Hypothalamus (tissue), 51 donors: ENCODE data around the gene NDUFB10.

Experiments
- DNase-seq, 51 donors: peaks; one replicate each; lab custom pipeline; 2025; lab: John Stamatoyannopoulos, UW

Gene NDUFB10

DNA sequence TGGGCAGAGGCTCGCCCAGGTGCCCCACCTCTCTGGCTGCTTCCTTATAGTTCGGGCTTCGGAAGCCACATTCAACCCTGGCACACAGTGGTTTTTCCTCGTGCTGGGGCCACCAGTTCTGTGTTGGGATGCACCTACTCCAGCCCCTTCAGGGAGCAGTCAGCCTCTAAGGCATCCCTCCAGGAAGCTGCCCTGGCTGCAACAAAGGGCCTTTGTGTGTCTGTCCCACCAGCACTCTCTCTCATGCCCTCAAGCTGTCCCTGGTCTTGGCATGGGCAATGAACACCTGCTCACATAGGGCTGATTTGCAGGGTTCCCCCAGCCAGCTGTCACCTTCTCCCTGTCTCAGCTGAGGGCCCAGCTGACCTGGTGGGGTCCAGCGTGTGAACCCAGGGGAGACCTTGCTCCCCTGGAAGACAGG lies 22.7 kb downstream of the NDUFB10 start:
- peak in 15 of 51 donors; percentile 2 to 54 (median 36) for DNase-seq

DNA sequence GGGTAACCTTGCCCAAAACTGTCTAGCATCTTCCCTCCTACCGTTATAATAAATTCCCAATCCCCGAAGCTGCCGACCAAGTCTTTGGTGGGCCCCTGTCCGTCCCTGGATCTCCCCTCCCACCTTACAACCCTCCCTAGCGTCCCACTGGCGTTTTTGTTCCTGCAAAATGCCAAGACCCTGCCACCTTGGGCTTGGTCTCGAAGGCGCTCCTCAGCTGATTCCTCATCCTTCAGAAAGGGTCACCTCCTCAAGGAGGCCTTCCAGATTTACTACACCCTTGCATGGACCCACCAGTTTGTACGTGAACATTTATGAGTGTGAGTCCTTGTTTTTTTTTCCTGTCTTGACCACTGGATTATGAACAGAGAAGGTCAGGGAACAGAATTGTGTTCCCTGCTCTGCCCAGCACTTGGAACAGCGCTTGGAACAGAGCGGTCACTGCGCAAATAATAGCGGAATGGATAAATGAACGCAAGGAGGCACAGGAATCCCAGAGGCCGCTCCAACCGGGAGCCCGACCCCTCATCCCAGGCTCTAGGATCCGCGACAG lies 23.7 kb downstream of the NDUFB10 start:
- DNase-seq: no peak

- peak in 50 of 51 donors; percentile 35 to 92 (median 80) for DNase-seq
These were observed 24.4 kb downstream of the NDUFB10 start, which contains the start of gene GFER for GRCh38 chr16:1983544-1984346. GFER (plus strand) TSS chr16:1984193; CDS start chr16:1984219, 26 bp downstream.

DNA sequence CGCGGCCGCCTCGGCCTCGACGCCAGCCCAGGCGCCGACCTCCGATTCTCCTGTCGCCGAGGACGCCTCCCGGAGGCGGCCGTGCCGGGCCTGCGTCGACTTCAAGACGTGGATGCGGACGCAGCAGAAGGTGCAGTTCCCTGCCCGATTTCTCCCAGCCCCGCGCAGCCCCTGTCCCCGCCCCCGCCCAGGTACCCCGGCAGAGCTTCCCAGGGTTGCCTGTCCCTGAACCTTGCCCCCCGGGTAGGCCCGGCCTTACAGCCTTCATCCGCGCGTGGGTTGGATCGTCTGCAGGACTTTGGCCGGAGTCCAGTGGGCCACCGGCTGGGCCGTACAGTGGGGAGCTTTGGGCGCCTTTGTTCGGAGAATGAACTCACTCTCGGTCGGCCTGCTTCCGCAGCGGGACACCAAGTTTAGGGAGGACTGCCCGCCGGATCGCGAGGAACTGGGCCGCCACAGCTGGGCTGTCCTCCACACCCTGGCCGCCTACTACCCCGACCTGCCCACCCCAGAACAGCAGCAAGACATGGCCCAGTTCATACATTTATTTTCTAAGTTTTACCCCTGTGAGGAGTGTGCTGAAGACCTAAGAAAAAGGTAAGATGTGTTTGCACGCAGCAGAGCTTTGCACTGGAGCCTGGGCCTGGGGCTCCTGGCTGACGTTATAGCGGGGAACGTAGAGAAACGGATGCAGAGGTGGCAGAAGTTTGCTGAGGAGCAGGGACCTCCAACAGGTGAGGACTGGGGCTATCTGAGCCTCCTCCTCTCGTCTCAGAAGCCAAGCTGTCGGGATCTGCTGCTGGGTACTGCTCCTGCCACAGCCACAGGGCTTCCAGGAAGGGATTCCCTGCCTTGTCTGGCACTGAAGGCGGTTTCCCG lies 25.2 kb downstream of the NDUFB10 start:
- DNase-seq: peak in 9 of 51 donors; percentile 29 to 56 (median 47)

DNA sequence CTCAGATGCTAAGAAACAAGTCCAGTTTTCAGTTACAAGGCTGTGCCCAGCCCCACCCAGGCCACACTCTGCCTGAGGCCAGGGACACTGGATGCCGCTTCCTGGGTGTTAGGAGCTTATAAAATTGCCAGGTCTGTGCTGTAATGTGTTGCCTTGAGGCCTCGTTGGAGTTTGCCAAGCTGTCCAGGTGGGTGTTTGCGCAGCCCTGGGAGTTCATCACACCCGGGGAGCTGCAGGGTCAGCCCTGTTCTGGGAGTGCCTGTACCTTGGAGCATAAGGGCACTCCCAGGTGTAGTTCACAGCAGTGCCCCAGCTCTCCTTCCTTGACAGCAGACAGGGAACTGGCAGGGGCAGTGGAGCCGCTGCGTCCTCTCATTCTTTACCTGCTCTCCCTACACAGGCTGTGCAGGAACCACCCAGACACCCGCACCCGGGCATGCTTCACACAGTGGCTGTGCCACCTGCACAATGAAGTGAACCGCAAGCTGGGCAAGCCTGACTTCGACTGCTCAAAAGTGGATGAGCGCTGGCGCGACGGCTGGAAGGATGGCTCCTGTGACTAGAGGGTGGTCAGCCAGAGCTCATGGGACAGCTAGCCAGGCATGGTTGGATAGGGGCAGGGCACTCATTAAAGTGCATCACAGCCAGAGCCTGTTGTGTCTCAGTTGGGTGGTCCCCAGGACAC lies 26.3 kb downstream of the NDUFB10 start:
- no peak for DNase-seq

DNA sequence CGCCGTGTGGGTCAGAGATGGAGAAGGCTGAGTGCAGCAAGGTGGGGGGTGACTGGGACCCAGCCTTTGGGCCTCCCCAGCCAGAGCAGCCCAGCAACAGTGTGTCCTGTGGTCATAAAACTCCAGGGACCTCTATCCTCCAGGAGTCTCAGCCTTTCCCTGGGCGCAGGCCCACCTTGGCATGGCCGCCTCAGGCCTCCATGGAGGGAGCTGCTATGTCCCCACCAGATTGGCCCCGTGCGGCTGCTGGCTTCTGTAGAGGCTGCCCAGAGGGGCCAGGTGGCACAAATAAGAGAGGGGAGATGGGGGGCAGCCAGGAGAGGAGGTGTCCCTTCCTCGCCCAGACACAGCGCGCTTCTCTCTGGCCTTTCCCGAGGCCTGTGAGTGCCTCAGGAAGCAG lies 27.9 kb downstream of the NDUFB10 start:
- no peak for DNase-seq

GRCh38 chr16:1989209-1990100 lies 30.1 kb downstream of the NDUFB10 start, which contains the start of gene SYNGR3:
SYNGR3 (plus strand) TSS chr16:1989970; CDS start chr16:1990103, 133 bp downstream.
- DNase-seq: no peak

GRCh38 chr16:1990101-1990350 lies 30.7 kb downstream of the NDUFB10 start:
- no peak for DNase-seq

DNA sequence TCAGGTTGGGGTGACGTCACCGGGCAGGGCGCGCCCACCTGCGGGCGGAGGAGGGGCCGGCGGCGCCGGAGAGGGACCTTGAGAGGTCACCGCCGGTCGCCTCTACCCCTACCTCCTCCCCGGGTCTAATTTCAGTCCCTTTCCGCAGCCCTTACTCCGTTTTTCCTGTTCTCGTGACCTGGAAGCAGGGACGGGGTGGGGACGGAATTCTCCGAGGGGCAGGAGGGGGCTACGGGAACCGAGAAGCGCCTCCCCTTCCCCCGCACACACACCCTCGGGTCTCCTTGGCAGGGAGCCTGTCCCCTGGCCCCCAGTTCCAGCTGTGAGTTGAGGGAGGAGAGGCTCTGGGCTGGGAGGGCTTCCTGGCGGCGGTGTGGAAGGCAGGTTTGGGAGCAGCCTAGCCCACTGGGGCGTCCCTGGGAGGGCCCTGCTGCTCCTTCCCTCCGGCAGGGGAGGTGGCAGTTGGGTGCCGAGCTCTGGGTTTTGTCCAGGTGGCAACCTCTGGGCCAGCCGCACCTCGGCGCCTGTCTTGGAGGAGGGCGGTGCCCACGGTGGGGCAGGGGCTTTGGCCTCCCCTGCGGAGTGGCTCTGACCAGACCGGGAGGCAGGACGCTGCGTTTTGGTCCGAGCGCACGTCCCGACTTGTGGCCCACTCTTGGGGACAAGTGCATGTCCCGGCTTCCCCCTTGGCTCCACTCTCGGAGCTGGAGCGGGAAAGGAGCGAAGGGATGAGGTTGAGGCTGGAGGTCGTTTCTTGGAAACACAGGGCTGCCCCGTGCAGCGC lies 31.2 kb downstream of the NDUFB10 start:
- peak in 1 of 51 donors; percentile 23 for DNase-seq

DNA sequence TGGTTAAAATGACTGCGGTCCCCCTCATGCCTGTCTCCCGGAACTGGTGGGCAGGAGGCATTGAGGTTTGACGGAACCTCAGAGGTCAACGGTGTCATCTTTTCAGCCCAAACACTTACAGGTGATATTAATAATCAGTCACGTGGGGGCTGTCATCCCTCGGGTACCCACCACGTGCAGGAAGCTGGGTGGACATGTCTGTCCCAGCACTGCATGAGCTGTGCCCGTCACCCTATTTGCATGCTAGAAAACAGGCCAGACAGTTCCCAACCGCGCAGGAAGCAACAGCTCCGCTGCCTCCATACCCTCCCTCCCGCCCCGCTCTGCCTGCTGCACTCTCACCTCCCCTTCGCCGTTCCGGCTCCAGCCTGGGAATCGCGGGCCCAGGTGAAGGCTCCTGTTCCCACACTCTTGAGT lies 31.8 kb downstream of the NDUFB10 start:
- DNase-seq: peak in 1 of 51 donors; percentile 13

DNA sequence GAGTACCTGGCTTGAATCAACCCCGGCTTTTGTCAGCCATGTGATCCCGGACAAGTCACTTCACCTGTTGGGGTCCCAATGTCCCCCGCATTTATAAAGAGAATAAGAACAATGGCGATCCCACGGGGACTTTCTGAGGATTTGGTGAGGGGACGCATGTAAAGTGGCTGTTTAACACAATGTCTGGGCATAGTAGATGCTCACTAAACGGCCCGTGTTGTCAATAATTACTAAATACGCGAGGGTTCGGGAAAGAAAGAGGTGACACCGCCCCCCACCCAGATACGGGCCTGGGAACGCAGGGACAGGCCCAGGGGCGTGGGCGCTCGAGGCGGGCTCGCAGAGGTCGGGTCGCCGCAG lies 32.2 kb downstream of the NDUFB10 start:
- DNase-seq: no peak

DNA sequence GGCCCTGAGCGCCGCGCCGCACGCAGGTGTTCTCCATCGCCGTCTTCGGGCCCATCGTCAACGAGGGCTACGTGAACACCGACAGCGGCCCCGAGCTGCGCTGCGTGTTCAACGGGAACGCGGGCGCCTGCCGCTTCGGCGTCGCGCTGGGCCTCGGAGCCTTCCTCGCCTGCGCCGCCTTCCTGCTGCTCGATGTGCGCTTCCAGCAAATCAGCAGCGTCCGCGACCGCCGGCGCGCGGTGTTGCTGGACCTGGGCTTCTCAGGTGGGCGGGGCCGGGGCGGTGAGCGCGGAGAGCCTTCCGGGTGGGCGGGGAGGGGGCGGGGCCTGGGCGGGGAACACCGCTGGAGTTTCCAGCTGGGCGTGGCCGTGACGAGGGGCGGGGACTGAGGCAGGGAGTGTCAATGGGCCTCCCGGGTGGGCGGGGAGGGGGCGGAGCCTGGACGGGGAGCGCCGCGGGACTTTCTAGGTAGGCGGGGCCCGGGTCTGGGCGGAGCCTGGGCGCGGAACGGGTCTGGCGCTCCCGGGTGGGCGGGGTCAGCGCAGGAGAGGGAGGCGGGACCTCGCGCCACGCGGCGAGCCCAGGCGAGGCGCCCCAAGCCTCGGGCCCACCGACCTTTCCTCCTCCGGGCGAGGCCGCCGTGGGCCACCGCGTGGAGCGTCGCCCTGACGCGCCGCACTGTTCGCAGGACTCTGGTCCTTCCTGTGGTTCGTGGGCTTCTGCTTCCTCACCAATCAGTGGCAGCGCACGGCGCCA lies 32.8 kb downstream of the NDUFB10 start:
- DNase-seq: peak in 50 of 51 donors; percentile 18 to 92 (median 80)

- no peak for DNase-seq
These were observed 33.5 kb downstream of the NDUFB10 start for GRCh38 chr16:1992704-1993317.

DNA sequence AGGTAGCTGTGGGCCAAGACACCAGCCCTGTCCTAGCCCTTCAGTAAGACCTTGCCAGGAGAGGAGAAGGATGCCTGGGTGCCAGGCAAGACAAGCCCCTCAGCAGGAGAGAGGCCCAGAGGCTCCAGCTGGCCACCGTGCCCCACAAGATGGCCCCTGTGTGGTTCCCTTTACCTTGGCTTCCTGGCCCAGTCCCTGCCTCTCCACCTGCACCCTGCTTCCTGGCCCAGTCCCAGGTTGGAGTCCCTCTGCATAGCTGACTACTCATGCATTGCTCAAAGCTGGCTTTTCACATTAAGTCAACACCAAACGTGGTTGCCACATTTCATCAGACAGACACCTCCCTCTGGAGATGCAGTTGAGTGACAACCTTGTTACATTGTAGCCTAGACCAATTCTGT lies 34.4 kb downstream of the NDUFB10 start:
- no peak for DNase-seq

- DNase-seq: no peak
These were observed 38.4 kb downstream of the NDUFB10 start for GRCh38 chr16:1997494-1998359.

GRCh38 chr16:1998360-1998835 lies 39.1 kb downstream of the NDUFB10 start:
- no peak for DNase-seq
